Activated naive CD4-positive, alpha-beta T cell treated with anti-CD3 and anti-CD28 coated beads, Interleukin-2, amount 10 ng/mL, durations not matched to agents 7 days and 5 days (primary cell): ENCODE data around the gene NSD2.

ENCODE experiments used
- CTCF ChIA-PET: fragments of 350-600 bp; sonication (Branson Sonifier 250); formaldehyde crosslinking; loops from one replicate; lab custom pipeline; 2021; ENCODE audit warnings: antibody characterized with exemption; lab: Charles Lee
- DNase-seq: peaks from one replicate; pipeline ENCODE4 v3.0.0-alpha.2; 2020
- H3K27ac Mint-ChIP-seq: one replicate; pipeline ENCODE4 v1.8.0; 2021; ENCODE audit warnings: mild to moderate bottlenecking, moderate library complexity, mixed read lengths
- H3K27me3 Mint-ChIP-seq: one replicate; pipeline ENCODE4 v1.8.0; 2021; ENCODE audit warnings: mild to moderate bottlenecking, mixed read lengths
- H3K36me3 Mint-ChIP-seq: one replicate; pipeline ENCODE4 v1.8.0; 2021; ENCODE audit warnings: mixed read lengths
- H3K4me1 Mint-ChIP-seq: one replicate; pipeline ENCODE4 v1.8.0; 2021; ENCODE audit warnings: mixed read lengths
- H3K4me3 Mint-ChIP-seq: one replicate; pipeline ENCODE4 v1.8.0; 2021; ENCODE audit warnings: mild to moderate bottlenecking, moderate library complexity, mixed read lengths
- H3K9me3 Mint-ChIP-seq: one replicate; pipeline ENCODE4 v1.8.0; 2021; ENCODE audit warnings: mixed read lengths

Gene NSD2

DNA sequence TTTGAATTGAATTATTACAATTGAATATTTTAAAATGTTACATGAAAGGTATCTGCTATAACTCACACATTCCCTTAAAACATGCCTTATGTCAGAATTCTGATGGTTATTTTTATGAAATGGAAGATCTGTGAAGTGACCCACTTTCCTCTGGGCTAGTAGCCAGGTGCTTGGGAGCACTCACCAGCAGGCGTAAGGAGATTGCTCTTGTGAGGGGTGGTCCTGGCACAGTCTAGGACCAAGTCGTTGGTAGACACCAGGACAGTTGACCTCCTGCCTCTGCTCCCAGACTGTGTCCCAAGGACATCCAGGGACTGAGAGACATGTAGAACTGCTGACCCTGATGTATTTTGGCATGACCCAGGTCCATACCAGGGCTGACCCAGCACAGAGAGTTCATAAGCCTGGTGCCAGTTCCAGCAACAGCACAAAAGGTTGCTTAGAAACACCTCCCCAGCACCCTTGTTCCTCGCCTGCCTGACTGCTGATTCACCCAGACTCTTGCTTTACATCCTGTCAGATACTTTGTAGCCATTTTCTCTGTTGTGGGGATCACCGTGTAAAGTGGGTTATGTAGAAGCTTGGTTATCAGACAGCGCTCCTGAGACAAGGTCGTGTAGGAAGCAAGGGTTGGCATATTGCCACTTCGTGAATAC lies 89.1 kb downstream of the NSD2 start:
- no peaks in the 10 kb centered on the region for H3K9me3 Mint-ChIP-seq
- DNase-seq = no peak
- CTCF ChIA-PET = interaction anchor here (0.5 kb wide), 1 partner anchor 226 kb away, joined by 3 read pairs; no protein-coding TSS in a partner anchor
- peak overlapping the region; percentile 59 for H3K27ac Mint-ChIP-seq
- no peak overlapping the region for H3K4me3 Mint-ChIP-seq
- no peaks in the 10 kb centered on the region for H3K27me3 Mint-ChIP-seq
- H3K36me3 Mint-ChIP-seq = peaks cover 84% of the 10 kb centered on the region
- H3K4me1 Mint-ChIP-seq = no peaks in the 10 kb centered on the region

DNA sequence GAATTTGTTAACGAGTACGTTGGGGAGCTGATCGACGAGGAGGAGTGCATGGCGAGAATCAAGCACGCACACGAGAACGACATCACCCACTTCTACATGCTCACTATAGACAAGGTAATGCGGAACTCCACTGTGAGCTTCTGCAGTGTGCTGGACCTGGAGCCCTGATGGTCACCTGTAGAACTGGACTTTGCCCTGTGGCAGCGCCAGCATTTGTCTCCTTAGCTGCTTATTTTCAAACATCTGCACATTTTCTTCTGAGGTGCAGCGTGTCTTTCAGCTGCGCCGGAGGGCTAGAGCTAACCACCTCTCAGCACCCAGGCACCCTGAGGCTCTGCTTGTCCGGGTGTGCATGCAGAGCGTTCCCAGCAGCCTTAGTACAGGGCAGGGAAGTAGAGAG lies 89.8 kb downstream of the NSD2 start:
- Mint-ChIP-seq H3K27me3 (no peaks in the 10 kb centered on the region), H3K4me1 (no peaks in the 10 kb centered on the region), H3K9me3 (no peaks in the 10 kb centered on the region), H3K4me3 (no peak overlapping the region), H3K36me3 (peaks cover 84% of the 10 kb centered on the region), H3K27ac (no peak overlapping the region)
- CTCF ChIA-PET = no interaction called here
- no peak for DNase-seq

GRCh38 chr4:1961563-1961962 lies 90.4 kb downstream of the NSD2 start:
- no peak for DNase-seq
- CTCF ChIA-PET = no interaction called here
- peaks cover 82% of the 10 kb centered on the region for H3K36me3 Mint-ChIP-seq
- no peaks in the 10 kb centered on the region for H3K4me1 Mint-ChIP-seq
- no peaks in the 10 kb centered on the region for H3K9me3 Mint-ChIP-seq
- H3K27me3 Mint-ChIP-seq = no peaks in the 10 kb centered on the region
- no peak overlapping the region for H3K4me3 Mint-ChIP-seq
- no peak overlapping the region for H3K27ac Mint-ChIP-seq

DNA sequence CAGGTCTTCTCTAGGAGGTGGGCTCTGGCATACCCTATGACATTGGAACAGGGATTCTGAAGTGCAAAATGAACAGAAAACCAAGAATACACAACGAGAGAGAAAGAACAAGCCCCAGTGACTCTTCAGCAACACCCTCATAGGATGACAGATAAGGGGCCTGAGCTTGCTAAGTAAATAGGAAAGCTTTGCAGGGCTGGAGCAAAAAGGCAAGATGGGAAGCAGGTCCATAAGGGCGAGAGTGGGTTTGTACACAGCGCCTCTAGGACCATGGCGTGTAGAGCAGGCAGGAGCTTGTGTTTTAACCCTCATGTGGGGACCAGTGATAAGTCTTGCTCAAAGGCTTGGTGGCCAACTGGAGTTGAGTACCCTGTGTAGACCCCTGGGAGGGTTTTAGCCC lies 91.8 kb downstream of the NSD2 start:
- Mint-ChIP-seq H3K9me3 (no peaks in the 10 kb centered on the region), H3K4me3 (no peak overlapping the region), H3K36me3 (peaks cover 82% of the 10 kb centered on the region), H3K27ac (no peak overlapping the region), H3K4me1 (no peaks in the 10 kb centered on the region), H3K27me3 (no peaks in the 10 kb centered on the region)
- no peak for DNase-seq
- CTCF ChIA-PET = no interaction called here

DNA sequence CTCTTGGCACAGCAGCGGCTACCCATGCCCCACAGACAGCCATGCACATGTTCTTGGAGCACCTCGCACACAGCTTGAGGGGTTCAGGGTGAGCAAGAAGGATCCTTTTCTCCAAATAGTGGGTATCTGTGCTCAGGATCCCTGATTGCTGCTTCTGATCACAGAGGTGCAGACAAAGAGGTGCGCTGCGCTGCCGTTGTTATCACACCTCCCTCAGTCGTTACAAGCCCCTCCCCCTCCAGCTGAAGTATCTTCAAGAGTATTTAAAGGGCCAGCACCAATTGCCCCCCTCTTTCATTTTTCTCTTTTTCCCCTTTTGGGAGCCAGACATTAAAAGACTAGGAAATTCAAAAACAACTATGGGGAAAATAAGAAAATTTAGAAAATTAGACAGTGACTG lies 93.2 kb downstream of the NSD2 start:
- H3K27me3 Mint-ChIP-seq = no peaks in the 10 kb centered on the region
- H3K4me1 Mint-ChIP-seq = no peaks in the 10 kb centered on the region
- peaks cover 84% of the 10 kb centered on the region for H3K36me3 Mint-ChIP-seq
- no peak overlapping the region for H3K27ac Mint-ChIP-seq
- no peaks in the 10 kb centered on the region for H3K9me3 Mint-ChIP-seq
- no peak overlapping the region for H3K4me3 Mint-ChIP-seq
- peak; percentile 11 for DNase-seq
- CTCF ChIA-PET = no interaction called here

DNA sequence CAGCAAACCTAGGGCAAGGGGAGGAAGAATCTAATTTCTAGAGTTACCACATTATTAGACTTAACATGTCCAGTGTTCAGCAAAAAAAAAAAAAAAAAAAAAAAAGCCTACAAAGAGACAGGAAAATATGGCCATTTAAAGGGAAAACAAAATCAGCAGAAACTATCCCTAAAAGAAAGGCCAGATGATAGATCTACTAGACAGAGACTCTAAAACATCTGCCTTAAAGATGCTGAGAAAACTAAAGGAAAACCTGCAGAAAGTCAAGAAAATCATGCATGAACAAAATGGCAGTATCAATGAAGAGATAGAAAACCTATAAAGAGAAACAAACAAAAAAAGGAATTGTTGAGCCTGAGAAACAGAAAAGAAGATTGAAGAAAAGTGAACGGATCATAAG lies 93.8 kb downstream of the NSD2 start:
- Mint-ChIP-seq H3K9me3 (no peaks in the 10 kb centered on the region), H3K4me1 (no peaks in the 10 kb centered on the region), H3K36me3 (peaks cover 84% of the 10 kb centered on the region), H3K4me3 (no peak overlapping the region), H3K27ac (no peak overlapping the region), H3K27me3 (no peaks in the 10 kb centered on the region)
- CTCF ChIA-PET = no interaction called here
- DNase-seq = no peak

- no peaks in the 10 kb centered on the region for H3K9me3 Mint-ChIP-seq
- H3K4me1 Mint-ChIP-seq = no peaks in the 10 kb centered on the region
- H3K36me3 Mint-ChIP-seq = peaks cover 80% of the 10 kb centered on the region
- no peak overlapping the region for H3K27ac Mint-ChIP-seq
- no peak overlapping the region for H3K4me3 Mint-ChIP-seq
- DNase-seq = no peak
- H3K27me3 Mint-ChIP-seq = no peaks in the 10 kb centered on the region
- CTCF ChIA-PET = no interaction called here
Observed at GRCh38 chr4:1967512-1968149, 96.4 kb downstream of the NSD2 start.

DNA sequence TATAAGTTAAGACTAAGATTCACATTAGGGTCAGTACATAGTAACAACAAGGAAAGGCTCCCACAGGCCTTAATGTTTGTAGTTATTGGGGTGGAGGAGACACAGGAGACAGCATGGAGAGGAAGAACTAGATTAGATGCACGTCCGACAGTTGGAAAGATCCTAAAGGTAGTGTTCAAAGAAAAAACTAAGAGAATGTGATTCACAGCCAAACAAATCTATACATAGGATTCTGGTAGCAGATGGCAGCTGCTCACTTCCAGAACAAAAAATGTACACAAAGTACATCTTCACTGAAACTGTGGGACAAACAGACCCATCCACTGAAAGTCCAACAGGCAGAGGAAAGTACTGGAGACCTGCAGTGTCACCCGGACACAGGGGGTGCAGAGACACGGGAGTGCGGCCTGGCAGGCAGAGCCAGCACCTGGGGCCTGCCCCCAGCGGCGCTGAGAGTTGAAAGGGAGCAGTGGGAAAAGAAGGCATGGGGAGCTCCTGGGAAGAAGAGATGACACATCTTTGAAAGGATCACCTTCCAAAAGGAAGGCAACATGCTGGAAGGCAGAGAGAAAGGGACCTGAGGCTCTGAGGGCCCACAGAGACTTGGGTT lies 97.6 kb downstream of the NSD2 start:
- Mint-ChIP-seq H3K4me3 (no peak overlapping the region), H3K9me3 (no peaks in the 10 kb centered on the region), H3K27me3 (no peaks in the 10 kb centered on the region), H3K4me1 (no peaks in the 10 kb centered on the region), H3K36me3 (peaks cover 76% of the 10 kb centered on the region), H3K27ac (peak overlapping the region; percentile 53)
- CTCF ChIA-PET = no interaction called here
- DNase-seq = no peak

DNA sequence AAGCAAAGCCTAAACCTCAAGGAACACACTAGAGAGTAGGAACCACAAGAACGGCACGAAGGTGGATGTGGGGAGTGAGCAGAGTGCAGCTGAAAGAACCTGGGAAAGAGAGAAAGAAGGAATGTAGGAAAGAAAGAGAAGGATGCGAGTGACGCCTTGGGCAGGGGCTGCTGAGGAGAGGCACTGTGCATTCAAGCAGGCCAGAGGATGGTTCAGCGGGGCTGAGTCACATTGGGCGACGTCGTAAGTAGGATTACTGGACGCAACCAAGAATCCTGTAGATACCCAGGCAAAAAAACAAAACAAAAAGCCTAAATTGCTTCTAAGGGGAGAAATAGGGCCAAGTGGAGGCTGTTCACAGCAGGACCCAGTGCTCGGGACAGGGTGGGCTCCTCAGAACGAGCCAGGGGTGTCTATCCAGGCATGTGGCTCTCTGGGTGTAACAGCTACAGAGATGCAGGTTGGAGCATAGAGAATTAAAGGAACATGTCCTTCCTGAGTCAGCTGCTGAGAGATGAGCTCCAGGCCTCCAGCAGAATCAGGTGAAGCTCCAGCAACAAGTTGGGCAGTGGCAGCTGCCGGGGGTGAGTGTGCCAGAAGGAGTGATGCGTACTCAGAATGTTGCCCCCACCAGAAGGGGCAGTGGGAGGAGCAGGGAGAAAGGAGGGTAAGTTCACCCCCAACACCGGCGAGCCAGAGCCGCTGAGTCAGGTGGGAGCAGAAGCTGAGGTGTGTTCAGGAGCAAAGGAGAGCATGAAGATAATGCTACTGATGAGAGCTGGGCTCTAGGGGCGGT lies 98.9 kb downstream of the NSD2 start:
- CTCF ChIA-PET = no interaction called here
- no peak for DNase-seq
- H3K4me1 Mint-ChIP-seq = no peaks in the 10 kb centered on the region
- no peaks in the 10 kb centered on the region for H3K9me3 Mint-ChIP-seq
- H3K27ac Mint-ChIP-seq = no peak overlapping the region
- H3K4me3 Mint-ChIP-seq = no peak overlapping the region
- H3K27me3 Mint-ChIP-seq = no peaks in the 10 kb centered on the region
- peaks cover 74% of the 10 kb centered on the region for H3K36me3 Mint-ChIP-seq

GRCh38 chr4:1970926-1971325 lies 99.7 kb downstream of the NSD2 start:
- no peak for DNase-seq
- Mint-ChIP-seq H3K9me3 (no peaks in the 10 kb centered on the region), H3K4me1 (no peaks in the 10 kb centered on the region), H3K36me3 (peaks cover 74% of the 10 kb centered on the region), H3K27me3 (no peaks in the 10 kb centered on the region), H3K4me3 (no peak overlapping the region), H3K27ac (no peak overlapping the region)
- CTCF ChIA-PET = no interaction called here

DNA sequence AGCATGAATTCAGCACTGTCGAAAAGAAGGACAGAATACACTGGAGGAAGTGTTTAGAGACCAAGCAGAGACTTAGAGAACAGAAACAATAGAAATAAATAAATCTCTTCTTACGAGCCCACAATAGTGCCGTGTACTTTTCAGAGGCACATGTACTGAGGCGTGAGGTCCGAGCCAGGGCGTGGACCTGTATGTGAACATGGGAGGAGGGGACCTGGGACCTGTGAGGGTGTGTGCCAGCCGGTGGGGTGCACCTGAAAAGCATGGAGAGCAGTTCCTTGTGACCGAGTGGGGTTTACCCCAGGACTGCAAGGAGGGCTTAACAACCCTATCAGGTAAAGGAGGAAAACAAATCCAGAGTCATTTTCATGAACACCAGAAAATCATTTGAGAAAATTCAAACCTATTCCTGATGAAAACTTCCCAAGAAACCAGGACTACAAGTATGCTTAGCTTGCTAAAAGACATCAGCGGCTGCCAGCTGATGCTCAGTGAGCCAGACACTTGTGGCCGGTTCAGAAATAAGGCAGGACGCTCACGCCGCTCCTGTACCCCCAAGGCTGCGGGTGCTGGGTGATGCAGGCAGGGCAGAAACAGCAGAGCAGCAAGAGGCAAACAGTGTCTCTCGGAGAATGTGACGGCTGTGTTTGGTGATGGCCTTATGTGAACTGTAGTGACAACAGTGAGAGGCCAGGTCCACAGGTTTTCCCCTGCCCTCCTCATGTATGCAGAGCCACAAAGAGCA lies 100.4 kb downstream of the NSD2 start:
- Mint-ChIP-seq H3K4me3 (no peak overlapping the region), H3K4me1 (no peaks in the 10 kb centered on the region), H3K27ac (no peak overlapping the region), H3K27me3 (no peaks in the 10 kb centered on the region), H3K36me3 (peaks cover 74% of the 10 kb centered on the region), H3K9me3 (no peaks in the 10 kb centered on the region)
- no peak for DNase-seq
- CTCF ChIA-PET = no interaction called here

DNA sequence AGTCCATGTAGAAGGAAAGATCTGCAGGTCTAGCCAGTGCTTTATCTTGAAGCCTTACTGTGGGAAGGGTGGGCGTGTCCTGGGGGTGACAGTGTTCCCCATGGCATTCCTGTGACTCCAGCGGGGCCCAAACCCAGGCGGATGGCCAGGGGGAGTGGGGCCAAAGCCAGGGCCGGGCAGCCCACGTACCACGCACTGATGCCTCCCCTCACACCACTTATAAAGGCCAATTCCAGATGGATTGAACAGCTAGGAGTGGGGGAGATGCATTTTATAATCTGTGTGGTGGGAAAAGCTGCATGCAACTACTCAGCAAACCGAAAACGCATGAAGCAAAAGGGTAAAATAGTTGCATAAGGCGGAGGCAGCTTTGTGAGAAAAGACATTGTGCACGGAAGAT lies 101.2 kb downstream of the NSD2 start:
- Mint-ChIP-seq H3K4me1 (no peaks in the 10 kb centered on the region), H3K27me3 (no peaks in the 10 kb centered on the region), H3K4me3 (no peak overlapping the region), H3K27ac (no peak overlapping the region), H3K36me3 (peaks cover 75% of the 10 kb centered on the region), H3K9me3 (no peaks in the 10 kb centered on the region)
- CTCF ChIA-PET = no interaction called here
- DNase-seq = no peak

DNA sequence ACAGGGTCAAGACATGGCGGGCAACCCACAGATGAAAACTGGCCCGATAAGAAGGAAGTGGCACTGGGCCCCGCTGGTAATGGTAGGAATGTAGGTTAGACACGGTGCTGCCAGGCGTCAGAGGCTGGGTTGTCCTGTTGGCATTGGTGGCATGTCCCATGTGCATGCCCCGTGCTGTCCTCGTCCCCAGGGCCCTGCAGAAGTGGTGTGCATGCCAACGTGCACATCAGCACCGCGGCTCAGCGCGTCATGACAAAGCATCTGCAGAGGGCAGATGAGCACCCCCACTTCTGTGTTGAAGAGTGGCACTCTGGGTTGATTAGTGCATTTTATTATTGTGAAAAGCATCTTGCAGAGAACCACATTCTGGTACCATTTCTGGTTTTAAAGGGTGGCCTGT lies 102.0 kb downstream of the NSD2 start:
- Mint-ChIP-seq H3K4me3 (no peak overlapping the region), H3K36me3 (peaks cover 74% of the 10 kb centered on the region), H3K9me3 (no peaks in the 10 kb centered on the region), H3K27ac (no peak overlapping the region), H3K4me1 (no peaks in the 10 kb centered on the region), H3K27me3 (no peaks in the 10 kb centered on the region)
- DNase-seq = no peak
- CTCF ChIA-PET = no interaction called here

GRCh38 chr4:1973661-1974060 lies 102.5 kb downstream of the NSD2 start:
- CTCF ChIA-PET = no interaction called here
- no peaks in the 10 kb centered on the region for H3K9me3 Mint-ChIP-seq
- no peaks in the 10 kb centered on the region for H3K27me3 Mint-ChIP-seq
- H3K36me3 Mint-ChIP-seq = peaks cover 74% of the 10 kb centered on the region
- no peak overlapping the region for H3K4me3 Mint-ChIP-seq
- no peaks in the 10 kb centered on the region for H3K4me1 Mint-ChIP-seq
- peak; percentile 11 for DNase-seq
- H3K27ac Mint-ChIP-seq = no peak overlapping the region
